Esophagus muscularis mucosa (tissue), 3 donors: ENCODE measurements around the gene HPS1.

ENCODE experiments used
- POLR2A ChIP-seq: fragments of 450-650 bp; IDR thresholded peaks from one replicate; pipeline ENCODE4 v1.6.1; 2017; ENCODE audit warnings: antibody characterized with exemption, moderate library complexity, mild to moderate bottlenecking, low read depth
- TF ChIP-seq, protein P1 (sequence below), 3 experiments: fragments of 200-600 bp in 2 of 3; fragments of 450-650 bp in 1 of 3; sonication (generic) in 2 of 3; IDR thresholded peaks; one replicate each; pipeline ENCODE4 v1.5.1; 2017 to 2019; ENCODE audit warnings: antibody characterized with exemption in 3 of 3, mild to moderate bottlenecking in 2 of 3, moderate library complexity in 1 of 3

DNA sequence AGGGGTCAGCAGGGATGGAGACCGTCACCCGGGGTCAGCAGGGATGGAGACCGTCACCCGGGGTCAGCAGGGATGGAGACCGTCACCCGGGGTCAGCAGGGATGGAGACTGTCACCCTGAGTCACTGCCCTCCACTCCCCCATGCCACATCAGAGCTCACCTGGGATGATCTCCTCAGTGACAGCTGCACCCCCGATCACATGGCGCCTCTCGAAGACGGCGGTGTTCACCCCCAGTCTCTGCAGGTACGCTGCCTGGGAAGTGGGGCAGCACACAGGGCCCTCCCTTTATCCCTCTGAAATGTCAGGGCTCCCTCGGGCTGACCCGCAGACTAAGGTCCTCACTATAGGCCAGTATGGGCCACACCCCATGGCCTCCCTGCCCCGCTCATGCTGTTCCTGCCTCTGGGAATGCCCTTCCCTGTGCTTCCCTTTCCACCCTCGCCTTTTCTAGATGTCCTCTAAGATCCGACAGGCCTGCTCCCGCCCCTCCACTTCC, 38.9 kb downstream of the HPS1 start:
- no peak for TF ChIP-seq POLR2A
- TF ChIP-seq, protein P1, sequence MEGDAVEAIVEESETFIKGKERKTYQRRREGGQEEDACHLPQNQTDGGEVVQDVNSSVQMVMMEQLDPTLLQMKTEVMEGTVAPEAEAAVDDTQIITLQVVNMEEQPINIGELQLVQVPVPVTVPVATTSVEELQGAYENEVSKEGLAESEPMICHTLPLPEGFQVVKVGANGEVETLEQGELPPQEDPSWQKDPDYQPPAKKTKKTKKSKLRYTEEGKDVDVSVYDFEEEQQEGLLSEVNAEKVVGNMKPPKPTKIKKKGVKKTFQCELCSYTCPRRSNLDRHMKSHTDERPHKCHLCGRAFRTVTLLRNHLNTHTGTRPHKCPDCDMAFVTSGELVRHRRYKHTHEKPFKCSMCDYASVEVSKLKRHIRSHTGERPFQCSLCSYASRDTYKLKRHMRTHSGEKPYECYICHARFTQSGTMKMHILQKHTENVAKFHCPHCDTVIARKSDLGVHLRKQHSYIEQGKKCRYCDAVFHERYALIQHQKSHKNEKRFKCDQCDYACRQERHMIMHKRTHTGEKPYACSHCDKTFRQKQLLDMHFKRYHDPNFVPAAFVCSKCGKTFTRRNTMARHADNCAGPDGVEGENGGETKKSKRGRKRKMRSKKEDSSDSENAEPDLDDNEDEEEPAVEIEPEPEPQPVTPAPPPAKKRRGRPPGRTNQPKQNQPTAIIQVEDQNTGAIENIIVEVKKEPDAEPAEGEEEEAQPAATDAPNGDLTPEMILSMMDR (IDR thresholded peaks at IDR 0.05), result no peak
